ENCODE data around the gene DCAF11.

DCAF11 gene

DNA sequence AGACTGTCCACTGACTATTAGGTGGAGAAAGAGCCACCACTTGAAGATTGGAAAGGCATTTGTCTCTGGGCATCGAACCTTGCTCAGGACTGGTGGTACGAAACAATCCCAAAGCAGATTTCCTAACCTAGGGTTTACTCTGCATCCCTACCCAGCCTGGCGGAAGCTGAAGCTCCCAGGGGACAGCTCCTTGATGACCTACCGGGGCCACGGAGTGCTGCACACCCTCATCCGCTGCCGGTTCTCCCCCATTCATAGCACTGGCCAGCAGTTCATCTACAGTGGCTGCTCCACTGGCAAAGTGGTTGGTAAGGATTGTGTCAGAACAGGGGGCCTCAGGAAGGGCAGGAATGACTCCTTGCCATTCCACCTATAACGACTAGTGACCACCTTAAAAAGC, 6.6 kb downstream of the DCAF11 start:
- no peak for DNase-seq (ENCODE audit: low read depth, low spot score)

DNA sequence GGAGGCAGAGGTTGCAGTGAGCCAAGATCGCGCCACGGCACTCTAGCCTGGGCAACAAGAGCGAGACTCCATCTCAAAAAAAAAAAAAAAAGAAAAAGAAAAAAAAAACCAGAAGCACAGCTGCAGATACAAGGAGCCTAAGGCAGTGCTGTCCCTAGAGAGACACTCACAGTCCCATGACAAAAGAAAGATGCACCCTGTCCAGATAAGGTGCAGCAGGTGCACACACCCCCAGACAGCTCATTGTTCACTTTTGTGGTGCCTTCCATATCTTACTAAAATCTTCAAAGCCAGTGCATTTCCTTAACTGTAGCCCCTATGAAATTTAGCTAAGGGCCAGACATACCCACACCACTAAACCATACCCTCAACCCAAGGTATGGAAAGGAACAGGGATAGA, 7.8 kb downstream of the DCAF11 start:
- no peak for DNase-seq (ENCODE audit: low read depth, low spot score)

DNA sequence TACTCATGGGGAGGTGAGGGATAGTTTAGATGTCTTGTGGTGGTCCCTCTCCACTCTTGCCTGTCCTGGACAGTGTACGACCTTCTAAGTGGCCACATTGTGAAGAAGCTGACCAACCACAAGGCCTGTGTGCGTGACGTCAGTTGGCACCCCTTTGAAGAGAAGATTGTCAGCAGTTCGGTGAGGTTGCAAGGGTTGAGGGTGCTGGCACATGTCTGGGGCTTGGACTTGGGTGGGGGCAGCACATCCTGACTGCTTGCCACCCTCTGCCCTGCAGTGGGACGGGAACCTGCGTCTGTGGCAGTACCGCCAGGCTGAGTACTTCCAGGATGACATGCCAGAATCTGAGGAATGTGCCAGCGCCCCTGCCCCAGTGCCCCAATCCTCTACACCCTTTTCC, 8.3 kb downstream of the DCAF11 start:
- no peak for DNase-seq (ENCODE audit: low read depth, low spot score)

DNA sequence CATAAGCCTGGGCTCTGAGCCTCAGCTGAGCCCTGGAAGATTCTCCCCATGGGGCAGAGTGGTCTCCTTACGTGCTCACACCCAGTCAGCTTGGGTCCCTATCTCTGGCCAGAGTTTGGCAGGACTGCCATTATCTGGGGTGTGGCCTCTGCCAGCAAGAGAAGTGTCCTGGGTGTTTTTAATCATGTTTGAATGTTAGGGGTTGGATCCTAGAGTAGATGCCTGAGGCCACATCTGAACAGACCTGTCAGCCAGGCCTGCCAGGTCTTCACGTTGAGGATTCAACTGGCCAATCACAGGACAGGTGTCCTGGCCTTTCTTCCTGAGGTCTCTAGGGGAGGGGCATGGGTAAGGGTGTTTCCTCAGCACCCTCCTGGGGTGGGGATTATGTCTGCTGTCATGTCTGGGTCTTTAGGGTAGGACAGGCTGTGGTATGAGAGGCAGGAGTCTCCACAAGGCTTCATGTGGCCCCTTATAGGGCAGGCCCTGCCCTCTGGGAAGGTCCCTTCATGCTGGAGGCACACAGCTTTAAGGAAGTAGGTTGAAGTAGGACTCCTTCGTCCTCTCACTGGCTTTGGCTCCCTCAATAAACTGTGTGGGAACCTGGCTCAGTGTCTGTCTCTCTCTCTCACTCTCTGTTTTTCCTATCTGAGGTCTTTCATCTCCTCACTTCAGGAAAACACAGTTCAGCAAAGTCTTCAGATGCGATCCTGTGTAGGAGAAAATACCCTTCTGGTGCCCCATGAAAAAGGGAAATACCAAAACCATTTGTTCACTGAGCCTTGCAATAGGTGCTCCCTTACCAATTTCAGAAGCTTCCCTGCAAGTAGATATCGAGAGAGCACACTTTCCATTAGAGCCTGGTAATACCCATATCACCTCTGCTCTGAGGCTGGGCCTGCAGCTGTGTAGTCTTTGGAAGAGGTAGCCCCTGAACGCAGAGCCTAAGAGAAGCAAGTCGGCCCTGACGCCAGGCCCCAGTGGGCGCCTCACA, 9.1 kb downstream of the DCAF11 start:
- no peak for DNase-seq (ENCODE audit: low read depth, low spot score)

DNA sequence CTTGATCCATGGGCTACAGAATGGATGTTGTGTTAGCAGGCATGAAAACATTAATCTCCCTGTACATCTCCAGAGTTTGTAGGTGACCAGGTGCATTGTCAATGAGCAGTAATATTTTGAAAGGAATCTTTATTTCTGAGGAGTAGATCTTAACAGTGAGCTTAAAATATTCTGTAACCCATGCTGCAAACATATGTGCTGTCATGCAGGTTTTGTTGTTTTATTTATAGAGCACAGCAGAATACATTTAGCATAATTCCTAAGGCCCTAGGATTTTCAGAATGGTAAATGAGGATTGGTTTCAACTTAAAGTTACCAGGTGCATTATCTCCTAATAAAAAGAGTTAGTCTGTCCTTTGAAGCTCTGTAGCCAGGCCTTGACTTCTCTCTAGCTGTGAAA, 12.4 kb downstream of the DCAF11 start:
- no peak for DNase-seq (ENCODE audit: low read depth, low spot score)

DNA sequence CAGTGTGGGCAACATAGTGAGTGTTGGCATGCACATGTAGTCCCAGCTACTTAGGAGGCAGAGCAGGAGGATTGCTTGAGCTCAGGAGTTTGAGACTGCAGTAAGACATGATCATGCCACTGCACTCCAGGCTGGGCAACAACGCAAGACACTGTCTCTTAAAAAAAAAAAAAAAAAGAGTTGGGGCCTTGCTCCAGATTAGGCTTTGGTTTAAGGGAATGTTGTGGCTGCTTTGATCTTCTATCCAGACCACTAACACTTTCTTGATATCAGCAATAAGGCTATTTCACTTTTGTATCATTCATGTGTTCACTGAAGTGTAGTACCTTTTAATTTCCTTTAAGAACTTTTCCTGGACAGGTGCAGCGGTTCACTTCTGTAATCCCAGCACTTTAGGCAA, 13.1 kb downstream of the DCAF11 start:
- no peak for DNase-seq (ENCODE audit: low read depth, low spot score)

DNA sequence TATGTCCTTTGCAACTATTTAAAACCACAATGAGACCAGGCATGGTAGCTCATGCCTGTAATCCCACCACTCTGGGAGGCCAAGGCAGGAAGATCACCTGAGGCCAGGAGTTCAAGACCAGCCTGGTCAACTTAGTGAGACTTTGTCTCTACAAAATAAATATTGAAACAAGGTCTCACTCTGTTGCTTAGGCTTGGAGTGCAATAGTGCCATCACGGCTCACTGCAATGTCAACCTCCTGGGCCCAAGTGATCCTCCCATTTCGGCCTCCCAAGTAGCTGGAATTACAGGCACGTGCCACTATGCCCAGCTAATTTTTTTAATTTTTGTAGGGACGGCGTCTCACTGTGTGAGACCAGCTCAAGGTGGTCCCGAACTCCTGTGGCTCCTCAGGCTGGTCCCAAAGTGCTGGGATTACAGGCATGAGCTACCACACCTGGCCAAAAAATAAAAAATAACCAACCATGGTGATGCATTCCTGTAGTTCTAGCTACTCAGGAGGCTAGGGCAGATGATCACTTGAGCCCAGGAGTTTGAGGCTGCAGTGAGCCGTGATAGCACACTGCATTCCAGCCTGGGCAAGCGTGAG, 14.9 kb downstream of the DCAF11 start:
- DNase-seq (ENCODE audit: low read depth, low spot score): no peak

DNA sequence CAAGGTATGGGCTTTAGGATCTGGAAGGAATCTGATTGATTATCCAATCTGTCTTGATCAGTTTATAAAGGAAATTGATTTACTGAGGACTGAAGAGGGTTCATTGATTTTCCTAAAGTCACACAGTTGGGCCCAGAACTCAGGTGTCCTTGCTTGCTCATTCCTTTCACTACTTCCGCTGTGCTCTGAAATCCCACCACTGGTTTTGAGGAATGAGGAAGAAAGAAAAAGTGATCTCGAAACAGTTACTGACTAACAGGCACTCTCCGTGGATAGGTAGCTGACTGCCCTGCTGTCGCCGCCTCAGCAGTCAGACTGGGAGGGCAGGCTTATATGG, 15.8 kb downstream of the DCAF11 start, which contains the start of gene FITM1:
Gene FITM1, plus strand, starts transcription at position 280 of the 337 bp plus-strand sequence. CDS start 905 bp downstream, outside the sequence.
- no peak for DNase-seq (ENCODE audit: low read depth, low spot score)

DNA sequence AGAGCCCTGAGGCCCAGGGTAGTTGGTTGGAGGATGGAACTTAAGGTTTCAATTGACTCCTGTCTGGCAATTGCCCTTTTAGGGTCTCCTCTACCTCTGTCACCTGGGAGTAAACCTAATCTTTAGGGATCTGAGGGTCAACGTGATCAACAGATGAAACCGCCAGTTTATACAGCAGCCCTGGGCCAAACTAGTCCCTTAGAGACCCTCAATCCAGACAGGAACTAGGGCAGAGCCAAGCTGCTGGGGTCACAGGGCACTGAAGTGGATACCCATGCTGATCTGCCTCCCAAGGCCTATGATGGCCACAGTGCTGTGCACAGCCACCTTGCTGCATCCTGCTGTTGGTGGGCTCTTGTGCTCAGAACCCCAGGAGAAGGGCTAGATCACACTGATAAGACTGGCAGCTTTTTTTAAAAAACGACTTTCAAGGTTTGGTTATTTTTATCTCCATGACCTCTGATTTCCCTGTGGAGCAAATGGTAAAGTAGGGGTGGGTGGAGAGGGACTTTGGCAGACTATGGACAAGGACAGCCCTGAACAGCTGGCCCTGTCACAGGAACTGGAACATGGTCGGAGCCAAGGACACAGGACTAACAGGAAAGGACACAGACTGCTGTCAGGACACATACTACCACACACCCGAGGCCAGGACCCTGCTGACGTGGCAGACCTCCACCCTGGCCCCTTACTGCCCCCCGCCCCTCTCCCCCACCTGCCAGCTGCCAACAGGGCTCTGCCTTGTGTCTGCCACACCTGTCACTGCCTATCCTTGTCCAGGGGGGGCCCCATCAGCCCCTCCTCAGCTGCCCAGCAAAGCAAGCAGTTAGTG, 16.4 kb downstream of the DCAF11 start:
- DNase-seq (ENCODE audit: low read depth, low spot score): no peak

DNA sequence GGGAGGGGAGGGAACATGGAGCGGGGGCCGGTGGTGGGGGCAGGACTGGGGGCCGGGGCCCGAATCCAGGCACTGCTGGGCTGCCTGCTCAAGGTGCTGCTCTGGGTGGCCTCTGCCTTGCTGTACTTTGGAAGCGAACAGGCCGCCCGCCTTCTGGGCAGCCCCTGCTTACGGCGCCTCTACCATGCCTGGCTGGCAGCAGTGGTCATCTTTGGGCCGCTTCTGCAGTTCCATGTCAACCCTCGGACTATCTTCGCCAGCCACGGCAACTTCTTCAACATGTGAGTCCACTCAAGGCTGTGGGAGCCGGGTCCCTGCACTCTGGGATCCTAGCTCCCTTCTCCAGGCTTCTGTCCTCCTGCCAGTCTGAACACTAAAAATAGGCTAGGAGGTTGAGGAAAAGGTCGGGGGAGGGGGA, 17.0 kb downstream of the DCAF11 start:
- no peak for DNase-seq (ENCODE audit: low read depth, low spot score)

DNA sequence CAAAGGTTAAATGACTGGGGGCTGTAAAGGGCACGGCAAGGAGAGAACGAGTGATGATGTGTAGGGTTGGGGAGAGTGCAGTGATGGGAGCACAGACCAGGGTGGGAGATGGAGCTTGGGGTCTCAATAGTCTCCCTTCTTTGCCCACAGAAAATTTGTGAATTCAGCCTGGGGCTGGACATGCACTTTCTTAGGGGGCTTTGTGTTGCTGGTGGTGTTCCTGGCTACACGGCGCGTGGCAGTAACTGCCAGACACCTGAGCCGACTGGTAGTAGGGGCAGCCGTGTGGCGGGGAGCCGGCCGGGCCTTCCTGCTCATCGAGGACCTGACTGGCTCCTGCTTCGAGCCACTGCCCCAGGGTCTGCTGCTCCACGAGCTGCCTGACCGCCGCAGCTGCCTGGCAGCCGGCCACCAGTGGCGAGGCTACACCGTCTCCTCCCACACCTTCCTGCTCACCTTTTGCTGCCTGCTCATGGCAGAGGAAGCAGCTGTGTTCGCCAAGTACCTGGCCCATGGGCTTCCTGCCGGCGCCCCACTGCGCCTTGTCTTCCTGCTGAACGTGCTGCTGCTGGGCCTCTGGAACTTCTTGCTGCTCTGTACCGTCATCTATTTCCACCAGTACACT, 17.6 kb downstream of the DCAF11 start:
- no peak for DNase-seq (ENCODE audit: low read depth, low spot score)

DNA sequence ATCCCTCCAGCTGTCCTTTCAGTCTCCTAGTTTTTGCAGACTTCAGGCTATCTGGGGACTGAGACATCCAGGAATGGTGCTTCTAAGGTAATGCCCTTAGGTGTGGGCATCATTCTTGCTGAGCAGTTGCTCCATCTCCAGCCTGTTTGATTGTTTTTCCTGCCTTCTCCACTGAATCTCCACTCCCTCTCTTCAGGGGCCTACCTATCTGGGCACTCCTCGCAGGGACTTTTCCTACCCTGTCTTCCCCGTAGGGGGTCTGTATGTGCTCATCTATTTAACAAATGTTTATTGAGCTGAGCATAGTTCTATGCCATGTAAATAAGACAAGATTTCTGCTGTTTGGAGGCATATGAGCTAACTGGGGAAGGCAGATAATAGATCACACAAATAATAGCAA, 18.4 kb downstream of the DCAF11 start:
- no peak for DNase-seq (ENCODE audit: low read depth, low spot score)

DNA sequence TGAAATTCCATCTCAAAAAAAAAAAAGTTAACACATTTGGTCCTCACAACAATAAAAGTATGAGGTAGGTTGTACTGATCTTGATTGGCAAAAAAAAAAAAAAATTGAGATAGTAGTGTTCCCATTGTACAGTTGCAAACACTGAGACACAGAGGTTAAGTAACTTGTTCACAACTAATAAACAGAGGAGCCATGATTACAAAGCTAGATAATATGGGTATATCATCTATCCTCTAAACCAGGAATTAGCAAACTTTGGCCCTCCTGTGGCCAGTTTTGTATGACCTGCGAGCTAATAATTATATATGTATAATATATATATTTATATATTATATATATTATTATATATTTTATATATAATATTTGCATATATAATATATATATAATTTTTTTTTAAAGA, 19.2 kb downstream of the DCAF11 start:
- no peak for DNase-seq (ENCODE audit: low read depth, low spot score)

DNA sequence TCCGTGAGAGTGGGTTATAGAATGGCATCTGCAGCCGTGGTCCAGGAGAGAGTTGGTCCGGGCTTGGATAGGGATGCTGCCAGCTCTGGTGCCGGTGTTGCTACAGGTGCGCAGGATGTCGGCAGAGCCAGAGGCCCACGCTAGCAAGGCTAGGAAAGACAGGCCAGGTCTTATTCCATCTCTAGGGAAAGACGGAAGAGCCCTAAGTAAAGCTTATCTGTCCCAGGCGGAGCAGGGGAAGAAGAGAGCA, 20.9 kb downstream of the DCAF11 start:
- no peak for DNase-seq (ENCODE audit: low read depth, low spot score)

DNA sequence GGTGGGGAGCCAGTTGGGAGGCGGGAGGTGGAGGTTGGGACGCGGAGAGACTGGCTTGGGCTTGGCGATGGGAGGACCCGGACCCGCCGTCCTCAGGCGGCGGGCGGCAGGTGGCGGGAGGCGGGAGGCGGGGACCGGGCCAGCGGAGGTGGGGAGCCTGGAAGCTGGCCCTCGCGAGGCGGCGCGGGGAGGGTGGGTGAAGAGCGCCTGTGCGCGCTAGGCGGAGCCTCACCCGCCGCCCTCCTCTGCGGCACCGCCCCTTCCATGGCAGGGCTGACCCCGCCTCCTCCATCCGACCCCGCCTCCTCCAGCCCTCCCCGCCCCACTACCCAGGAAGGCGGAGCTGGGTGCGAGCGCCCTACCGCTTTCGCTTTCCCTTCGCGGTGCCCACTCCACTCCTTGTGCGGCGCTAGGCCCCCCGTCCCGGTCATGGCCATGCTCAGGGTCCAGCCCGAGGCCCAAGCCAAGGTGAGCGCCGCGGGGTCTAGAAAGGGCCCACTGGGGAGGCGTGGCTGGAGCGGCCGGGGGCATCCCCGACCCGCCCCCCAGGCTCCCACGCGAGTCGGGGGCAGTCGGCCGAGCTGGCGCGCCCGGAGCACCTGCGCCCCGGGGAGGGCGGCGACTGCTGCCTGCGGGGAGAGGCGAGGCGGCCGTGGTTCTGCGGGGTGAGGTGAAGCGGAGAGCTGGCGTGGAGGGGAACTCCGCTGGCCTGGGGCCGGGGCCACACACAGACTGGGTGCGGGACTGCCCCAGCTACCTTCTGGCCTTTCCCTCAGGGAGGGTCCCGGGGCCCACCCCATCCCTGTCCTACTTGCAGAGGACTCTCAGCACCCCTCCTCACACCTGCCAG, 21.5 kb downstream of the DCAF11 start, which contains the start of gene PSME1:
Gene PSME1, plus strand, starts transcription at position 361 of the 850 bp plus-strand sequence. Its CDS starts 69 bp downstream, at position 430.
- peak; percentile 79 for DNase-seq (ENCODE audit: low read depth, low spot score)

DNA sequence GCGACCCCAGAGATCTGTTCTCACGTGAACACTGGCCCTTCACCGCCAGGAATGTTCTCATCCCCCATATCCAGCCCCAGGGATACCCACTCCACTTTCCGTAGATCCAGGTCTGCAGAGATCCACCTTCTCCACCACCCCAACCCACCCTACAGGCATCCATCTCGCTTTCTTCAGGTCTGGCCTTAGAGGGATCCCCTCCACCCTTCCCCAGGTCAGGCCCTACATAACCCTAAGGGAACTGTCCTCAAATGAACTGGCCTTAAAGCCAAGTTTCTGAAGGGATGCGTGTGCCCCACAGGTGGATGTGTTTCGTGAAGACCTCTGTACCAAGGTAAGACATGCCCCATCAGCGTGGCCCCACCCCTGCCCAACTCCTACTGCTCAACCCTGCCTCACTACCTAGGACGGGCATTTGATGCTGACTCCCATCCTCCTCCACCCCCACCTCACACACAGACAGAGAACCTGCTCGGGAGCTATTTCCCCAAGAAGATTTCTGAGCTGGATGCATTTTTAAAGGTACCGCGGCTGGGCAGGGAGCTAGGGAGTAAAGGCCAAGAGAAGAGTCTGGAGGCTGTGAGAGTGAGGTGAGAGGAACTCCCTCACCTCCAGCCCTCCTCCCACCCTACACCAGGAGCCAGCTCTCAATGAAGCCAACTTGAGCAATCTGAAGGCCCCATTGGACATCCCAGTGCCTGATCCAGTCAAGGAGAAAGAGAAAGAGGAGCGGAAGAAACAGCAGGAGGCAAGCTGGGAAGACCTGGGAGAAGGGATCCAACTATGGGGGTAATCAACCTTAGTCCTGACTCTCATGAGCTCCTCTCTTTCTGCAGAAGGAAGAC, 22.3 kb downstream of the DCAF11 start:
- DNase-seq (ENCODE audit: low read depth, low spot score): no peak

DNA sequence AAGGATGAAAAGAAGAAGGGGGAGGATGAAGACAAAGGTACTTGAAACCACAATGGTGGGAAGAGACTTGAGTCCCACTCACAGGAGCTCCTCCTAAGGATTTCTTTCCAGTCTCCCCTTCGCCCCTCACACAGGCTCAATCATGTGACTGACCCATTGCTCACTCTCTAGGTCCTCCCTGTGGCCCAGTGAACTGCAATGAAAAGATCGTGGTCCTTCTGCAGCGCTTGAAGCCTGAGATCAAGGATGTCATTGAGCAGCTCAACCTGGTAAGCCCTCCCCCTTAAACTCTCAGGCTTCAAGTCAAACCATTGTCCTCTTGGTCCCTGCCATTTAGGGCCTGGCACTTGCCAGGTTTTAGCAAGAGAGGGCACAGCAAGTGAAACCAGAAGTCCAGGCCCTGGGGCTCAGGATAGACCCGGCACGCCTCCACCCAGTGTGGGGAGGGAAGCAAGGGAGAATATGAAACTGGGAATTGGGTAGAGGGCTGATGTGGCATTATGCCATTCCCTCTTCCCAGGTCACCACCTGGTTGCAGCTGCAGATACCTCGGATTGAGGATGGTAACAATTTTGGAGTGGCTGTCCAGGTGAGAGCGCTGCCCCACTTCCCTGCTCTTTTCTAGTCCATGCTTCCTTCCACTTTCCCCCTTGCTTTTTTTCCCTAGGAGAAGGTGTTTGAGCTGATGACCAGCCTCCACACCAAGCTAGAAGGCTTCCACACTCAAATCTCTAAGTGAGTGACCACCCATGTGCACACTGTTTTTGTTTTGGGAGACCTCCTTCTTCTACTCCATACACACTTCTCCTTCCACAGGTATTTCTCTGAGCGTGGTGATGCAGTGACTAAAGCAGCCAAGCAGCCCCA, 23.2 kb downstream of the DCAF11 start:
- DNase-seq (ENCODE audit: low read depth, low spot score): no peak

DNA sequence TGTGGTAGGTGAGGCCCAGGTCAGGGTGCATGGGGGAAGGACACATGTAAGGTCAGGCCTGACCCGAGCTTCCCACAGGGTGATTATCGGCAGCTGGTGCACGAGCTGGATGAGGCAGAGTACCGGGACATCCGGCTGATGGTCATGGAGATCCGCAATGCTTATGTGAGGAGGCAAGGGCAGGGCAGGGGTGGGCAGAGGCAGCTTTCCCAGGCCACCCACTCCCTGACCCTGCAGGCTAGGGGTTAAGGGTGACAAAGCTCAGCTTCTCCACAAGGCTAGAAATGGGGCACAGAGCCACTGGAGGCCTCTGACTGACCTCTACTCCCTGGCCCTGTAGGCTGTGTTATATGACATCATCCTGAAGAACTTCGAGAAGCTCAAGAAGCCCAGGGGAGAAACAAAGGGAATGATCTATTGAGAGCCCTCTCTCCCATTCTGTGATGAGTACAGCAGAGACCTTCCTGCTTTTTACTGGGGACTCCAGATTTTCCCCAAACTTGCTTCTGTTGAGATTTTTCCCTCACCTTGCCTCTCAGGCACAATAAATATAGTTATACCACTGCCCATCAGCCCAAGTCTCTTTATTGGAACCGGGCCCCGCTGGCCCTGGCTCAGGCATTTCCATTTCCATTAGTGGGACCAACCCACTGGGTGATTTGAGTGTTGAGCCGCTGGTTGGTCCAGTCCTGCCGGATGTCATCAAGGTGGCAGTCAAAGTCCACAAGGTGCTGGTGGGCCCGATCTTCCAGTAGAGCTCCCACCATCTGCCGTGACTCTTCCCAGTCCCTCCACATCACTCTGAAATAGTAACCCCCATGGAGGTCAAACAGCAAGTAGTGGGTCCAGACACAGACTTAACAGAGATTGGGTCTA, 24.1 kb downstream of the DCAF11 start:
- no peak for DNase-seq (ENCODE audit: low read depth, low spot score)

Measured in activated CD4-positive, CD25-positive, alpha-beta regulatory T cell treated with anti-CD3 and anti-CD28 coated beads, Interleukin-2, amount 50 U/mL, for 16 hours (primary cell).